ENCODE results near the gene TSSK2.

GRCh38 chr22:19127329-19128008 lies 3.6 kb upstream of the TSSK2 start:
- TF ChIP-seq, protein P1, sequence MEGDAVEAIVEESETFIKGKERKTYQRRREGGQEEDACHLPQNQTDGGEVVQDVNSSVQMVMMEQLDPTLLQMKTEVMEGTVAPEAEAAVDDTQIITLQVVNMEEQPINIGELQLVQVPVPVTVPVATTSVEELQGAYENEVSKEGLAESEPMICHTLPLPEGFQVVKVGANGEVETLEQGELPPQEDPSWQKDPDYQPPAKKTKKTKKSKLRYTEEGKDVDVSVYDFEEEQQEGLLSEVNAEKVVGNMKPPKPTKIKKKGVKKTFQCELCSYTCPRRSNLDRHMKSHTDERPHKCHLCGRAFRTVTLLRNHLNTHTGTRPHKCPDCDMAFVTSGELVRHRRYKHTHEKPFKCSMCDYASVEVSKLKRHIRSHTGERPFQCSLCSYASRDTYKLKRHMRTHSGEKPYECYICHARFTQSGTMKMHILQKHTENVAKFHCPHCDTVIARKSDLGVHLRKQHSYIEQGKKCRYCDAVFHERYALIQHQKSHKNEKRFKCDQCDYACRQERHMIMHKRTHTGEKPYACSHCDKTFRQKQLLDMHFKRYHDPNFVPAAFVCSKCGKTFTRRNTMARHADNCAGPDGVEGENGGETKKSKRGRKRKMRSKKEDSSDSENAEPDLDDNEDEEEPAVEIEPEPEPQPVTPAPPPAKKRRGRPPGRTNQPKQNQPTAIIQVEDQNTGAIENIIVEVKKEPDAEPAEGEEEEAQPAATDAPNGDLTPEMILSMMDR (IDR thresholded peaks at IDR 0.05), result peak in 1 of 5 experiments; percentile 14
- no peak for TF ChIP-seq POLR2A (IDR thresholded peaks at IDR 0.05)

Data from transverse colon (tissue), 3 donors.